GM12892 (cell line): ENCODE data around the gene DCST1.

Source experiments
- POLR2A ChIP-seq: IDR thresholded peaks from 2 replicates; pipeline ENCODE4 v1.6.1; 2011; ENCODE audit warnings: low read depth, low read length, control low read depth
- POLR2AphosphoS5 ChIP-seq: IDR thresholded peaks from 2 replicates; pipeline ENCODE4 v1.6.1; 2011; ENCODE audit warnings: low read depth, low read length, control low read depth
- TAF1 ChIP-seq: IDR thresholded peaks from 2 replicates; pipeline ENCODE4 v1.6.1; 2011; ENCODE audit warnings: low read depth, mild to moderate bottlenecking, control low read depth, low read length, borderline replicate concordance

DNA sequence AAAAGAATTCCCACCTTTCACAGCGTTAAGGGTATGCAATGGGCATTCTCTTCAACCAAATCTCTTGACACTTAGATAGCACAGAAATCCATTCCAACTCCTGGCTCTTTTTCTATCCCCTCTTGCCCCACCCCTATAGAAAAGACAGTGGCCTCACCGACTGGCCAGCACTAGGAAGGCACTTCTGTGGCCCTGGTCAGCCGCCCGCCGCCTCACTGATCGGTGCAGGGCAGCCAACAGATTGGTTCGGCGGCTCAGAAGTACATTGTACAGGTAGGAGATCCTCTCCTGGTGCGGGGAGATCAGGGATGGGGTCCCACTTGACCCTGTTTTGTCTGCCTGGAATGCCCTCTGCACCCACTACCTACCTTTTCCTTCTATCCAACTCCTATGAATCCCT lies 9.3 kb upstream of the DCST1 start:
- TF ChIP-seq POLR2A: no peak
- TF ChIP-seq TAF1: no peak
- TF ChIP-seq POLR2AphosphoS5: no peak
